HepG2 (cell line): ENCODE results near the gene IRF5. TPM values are rescaled to one million over a fixed set of nuclear protein-coding genes. Genes with fewer than 3 reads are reported as not detected.

ENCODE experiments used
- ATAC-seq: fragments of 200-7000 bp; cut with Tn5 transposase; 3 replicates; pipeline ENCODE4 v1.9.1; 2020; ENCODE audit warnings: mild to moderate bottlenecking, moderate library complexity
- BruUV-seq: library from RNA; stranded (reverse); fragments of 400-500 nt; replicated peaks from 2 replicates; lab custom pipeline; 2021; lab: Mats Ljungman, UMichigan
- CTCF ChIA-PET: fragments of 300-600 bp; formaldehyde crosslinking; extraction: SDS; loops from one replicate; lab custom pipeline; 2021; ENCODE audit warnings: low total read pairs, inconsistent platforms, low intra/inter-chr PET ratio; lab: Yijun Ruan, JAX
- POLR2A ChIA-PET: fragments of 350-600 bp; sonication (Branson Sonifier 250); formaldehyde crosslinking; loops from one replicate; lab custom pipeline; 2020; ENCODE audit warnings: antibody characterized with exemption, inconsistent platforms; lab: Yijun Ruan, JAX
- DNase-seq: peaks from one replicate; pipeline ENCODE4 v3.0.0-alpha.2; 2015; ENCODE audit warnings: low spot score
- FAIRE-seq: peaks from 3 replicates; lab custom pipeline; 2011; peaks lifted over from hg19 to GRCh38; lab: Jason Lieb, UNC
- H2AFZ ChIP-seq: one replicate; pipeline ENCODE4 v1.6.1; 2011; ENCODE audit warnings: low read length, inconsistent platforms
- H3K27ac ChIP-seq: fragments of 300-600 bp; 3 replicates; pipeline ENCODE4 v1.8.0; 2011; ENCODE audit warnings: mixed run types, mild to moderate bottlenecking, mixed read lengths, low read length, inconsistent platforms; ENCODE audit not compliant: insufficient read depth; ENCODE audit errors: extremely low read length
- H3K27me3 ChIP-seq, 2 experiments: fragments of 200-600 bp in 1 of 2; 2 replicates in 1 of 2; 3 replicates in 1 of 2; pipeline versions ENCODE4 v1.6.0 to v1.8.0; 2011; ENCODE audit warnings: low read length in 2 of 2, mild to moderate bottlenecking in 2 of 2, moderate library complexity in 2 of 2, inconsistent platforms in 1 of 2; ENCODE audit not compliant: insufficient read depth in 2 of 2, control insufficient read depth in 1 of 2
- H3K36me3 ChIP-seq, 2 experiments: fragments of 200-600 bp in 1 of 2; replicated peaks in 1 of 2; 2 replicates in 1 of 2; 3 replicates in 1 of 2; pipeline versions ENCODE4 v1.5.1 to v1.8.0; 2011; ENCODE audit warnings: low read length in 2 of 2, inconsistent platforms in 1 of 2; ENCODE audit not compliant: insufficient read depth in 2 of 2, control insufficient read depth in 1 of 2
- H3K4me1 ChIP-seq: 2 replicates; pipeline ENCODE4 v1.5.1; 2012; ENCODE audit warnings: low read length, inconsistent platforms; ENCODE audit not compliant: insufficient read depth
- H3K4me2 ChIP-seq: 2 replicates; pipeline ENCODE4 v1.6.0; 2011; ENCODE audit warnings: low read depth, low read length, inconsistent platforms
- H3K4me3 ChIP-seq, 3 experiments: fragments of 200-600 bp in 1 of 3; sonication (generic), shearing (Covaris generic) in 1 of 3; replicated peaks in 1 of 3; 2 replicates each; pipeline ENCODE4 v1.5.1; 2011 to 2016; ENCODE audit warnings: low read length in 3 of 3, inconsistent platforms in 2 of 3, low read depth in 2 of 3, mild to moderate bottlenecking in 2 of 3, control low read depth in 1 of 3, mixed read lengths in 1 of 3; ENCODE audit not compliant: insufficient read depth in 1 of 3
- H3K79me2 ChIP-seq: one replicate; pipeline ENCODE4 v1.6.1; 2011; ENCODE audit warnings: low read length, inconsistent platforms; ENCODE audit not compliant: insufficient read depth
- H3K9ac ChIP-seq: 2 replicates; pipeline ENCODE4 v1.6.0; 2011; ENCODE audit warnings: mild to moderate bottlenecking, low read depth, low read length, inconsistent platforms; ENCODE audit not compliant: insufficient read depth
- H3K9me3 ChIP-seq: 2 replicates; pipeline ENCODE4 v1.5.1; 2012; ENCODE audit warnings: mild to moderate bottlenecking, low read length
- H4K20me1 ChIP-seq: 2 replicates; pipeline ENCODE4 v1.6.0; 2011; ENCODE audit warnings: inconsistent platforms, mild to moderate bottlenecking, low read length, moderate library complexity; ENCODE audit not compliant: insufficient read depth
- ARID2 ChIP-seq: sonication (generic); formaldehyde crosslinking; IDR thresholded peaks from 2 replicates; pipeline ENCODE4 v1.8.1; 2022; ENCODE audit warnings: mild to moderate bottlenecking, missing genetic modification reagents, borderline replicate concordance
- ATF7 ChIP-seq, 2 experiments: fragments of 450-650 bp in 1 of 2; sonication (generic) in 1 of 2; formaldehyde crosslinking in 1 of 2; IDR thresholded peaks; 2 replicates each; pipeline versions ENCODE4 v1.4.0 to v1.6.1; 2016 to 2020; ENCODE audit warnings: antibody characterized with exemption in 1 of 2, mild to moderate bottlenecking in 1 of 2, missing genetic modification reagents in 1 of 2
- ATF7-NPFF ChIP-seq: sonication (generic); formaldehyde crosslinking; IDR thresholded peaks from 2 replicates; pipeline ENCODE4 v1.8.1; 2023; ENCODE audit warnings: mild to moderate bottlenecking, low read depth, missing genetic modification reagents, moderate library complexity
- FOSL1 ChIP-seq: sonication (generic); formaldehyde crosslinking; IDR thresholded peaks from 2 replicates; pipeline ENCODE4 v1.9.0; 2021; ENCODE audit warnings: missing genetic modification reagents, borderline replicate concordance
- GTF3A ChIP-seq: sonication (generic); formaldehyde crosslinking; conservative IDR thresholded peaks from 2 replicates; pipeline ENCODE4 v1.4.0; 2020; ENCODE audit warnings: mild to moderate bottlenecking, missing genetic modification reagents
- KAT8 ChIP-seq: IDR thresholded peaks from 2 replicates; pipeline ENCODE4 v1.6.1; 2016; ENCODE audit warnings: missing genetic modification reagents, missing compliant biosample characterization
- KDM5A ChIP-seq: fragments of 200-600 bp; sonication (generic); IDR thresholded peaks from 2 replicates; pipeline ENCODE4 v1.7.0; 2018; ENCODE audit warnings: antibody characterized with exemption, mild to moderate bottlenecking, low read length, borderline replicate concordance
- NR2C2 ChIP-seq: sonication (generic); formaldehyde crosslinking; IDR thresholded peaks from 2 replicates; pipeline ENCODE4 v1.4.0; 2020; ENCODE audit warnings: missing genetic modification reagents, mild to moderate bottlenecking, moderate library complexity, borderline replicate concordance
- PRMT3 ChIP-seq: sonication (generic); formaldehyde crosslinking; IDR thresholded peaks from 2 replicates; pipeline ENCODE4 v1.8.1; 2022; ENCODE audit warnings: low read depth, mild to moderate bottlenecking, moderate library complexity, missing genetic modification reagents, borderline replicate concordance
- SRF ChIP-seq: IDR thresholded peaks from 2 replicates; pipeline ENCODE4 v1.6.1; 2011; ENCODE audit warnings: mild to moderate bottlenecking, low read depth, low read length, moderate library complexity
- ZBTB26 ChIP-seq: IDR thresholded peaks from 2 replicates; pipeline ENCODE4 v1.6.1; 2016; ENCODE audit warnings: missing compliant biosample characterization, missing genetic modification reagents, borderline replicate concordance
- ZNF75D ChIP-seq: sonication (generic); formaldehyde crosslinking; IDR thresholded peaks from 2 replicates; pipeline ENCODE4 v1.8.1; 2023; ENCODE audit warnings: missing genetic modification reagents, mild to moderate bottlenecking, borderline replicate concordance
- WGBS: methylation state at CpG from one replicate; pipeline ENCODE4 v1.1.6; 2017; ENCODE audit warnings: low lambda C conversion rate; 5-methylcytosine and 5-hydroxymethylcytosine counted together
- in situ Hi-C: cut with HindIII; loops from 2 replicates; pipeline ENCODE4 v1.10.0; 2017; ENCODE audit warnings: low pct_unique_long_range_greater_than_20kb; ENCODE audit not compliant: extremely low pct_ligation_motif_present
- intact Hi-C: fragments of 100-400 bp; cut with micrococcal nuclease; formaldehyde crosslinking; loops from one replicate; pipeline ENCODE4 v1.10.0; 2022; ENCODE audit not compliant: unreplicated experiment
- polyA plus RNA-seq, 8 experiments: library from polyadenylated mRNA; depleted of rRNA in 3 of 8; stranded (reverse) in 7 of 8; unstranded in 1 of 8; fragments of >200 nt; fragmentation: Illumina TruSeq in 4 of 8; extraction: Trizol in 4 of 8; gene quantifications; 2 replicates each; pipeline versions ENCODE4 v1.2.1 to v1.2.3, GENCODE V29; 2011 to 2016; ENCODE audit warnings: low read depth in 4 of 8, missing spikeins in 1 of 8, mixed read lengths in 1 of 8; ENCODE audit not compliant: insufficient read depth in 1 of 8
- total RNA-seq, 5 experiments: library from RNA; depleted of rRNA; stranded (reverse); fragments of >200 nt; fragmentation: Illumina TruSeq; extraction: Trizol; gene quantifications; 2 replicates each; pipeline ENCODE4 v1.2.3, GENCODE V29; 2016; ENCODE audit warnings: low read depth in 1 of 5
- TF ChIP-seq, protein P1 (sequence below): IDR thresholded peaks from 2 replicates; pipeline ENCODE4 v1.6.1; 2016; ENCODE audit warnings: low read depth, missing genetic modification reagents, missing compliant biosample characterization

IRF5 gene
- total and polyA plus RNA-seq, 2 of the 13 experiments (the other 11 are each of a cell fraction or from before 2014, with no cell fraction given): 2.0 to 2.9 TPM

GRCh38 chr7:128934361-128935341 is 3.1 kb upstream of the IRF5 start (continued):
- no peak for TF ChIP-seq ZNF75D (CRISPR knock-in tag)

GRCh38 chr7:128935342-128935730 is 2.4 kb upstream of the IRF5 start:
- FAIRE-seq (no peak), ATAC-seq (no peak), DNase-seq (no peak)
- no peak overlapping the region for H2AFZ ChIP-seq
- in situ Hi-C loops (no loop called here), intact Hi-C loops (no loop called here)
- BruUV-seq: no TSS peak
- peaks cover 9 to 49% of the 10 kb centered on the region in 2 experiments for H3K27me3 ChIP-seq
- no peaks in the 10 kb centered on the region for H3K79me2 ChIP-seq
- no peaks in the 10 kb centered on the region for H4K20me1 ChIP-seq
- H3K9me3 ChIP-seq: no peaks in the 10 kb centered on the region
- peaks cover 69% of the 10 kb centered on the region for H3K4me1 ChIP-seq
- ChIA-PET POLR2A (no interaction called here), CTCF (no interaction called here)
- H3K4me3 ChIP-seq: peak overlapping the region in 1 of 3 experiments; percentile 17; a peak in 1 of 6 replicates
- H3K4me2 ChIP-seq: peak overlapping the region; percentile 18; the same call in 1 of the 2 replicates
- H3K36me3 ChIP-seq: no peaks in the 10 kb centered on the region
- no peak overlapping the region for H3K27ac ChIP-seq
- 65% methylated on average over 4 of the region's 6 CpGs for WGBS
- H3K9ac ChIP-seq: no peak overlapping the region
- TF ChIP-seq SRF (no peak), PRMT3 (CRISPR knock-in tag) (no peak), KAT8 (no peak), ATF7 (IDR thresholded peaks at IDR 0.05) (no peak), ATF7 (CRISPR knock-in tag; IDR thresholded peaks at IDR 0.05) (no peak), KDM5A (no peak), ZBTB26 (no peak), ATF7-NPFF (CRISPR knock-in tag) (no peak), ARID2 (no peak), FOSL1 (CRISPR knock-in tag) (no peak), NR2C2 (CRISPR knock-in tag) (no peak), GTF3A (CRISPR knock-in tag) (no peak)
- TF ChIP-seq, protein P1, sequence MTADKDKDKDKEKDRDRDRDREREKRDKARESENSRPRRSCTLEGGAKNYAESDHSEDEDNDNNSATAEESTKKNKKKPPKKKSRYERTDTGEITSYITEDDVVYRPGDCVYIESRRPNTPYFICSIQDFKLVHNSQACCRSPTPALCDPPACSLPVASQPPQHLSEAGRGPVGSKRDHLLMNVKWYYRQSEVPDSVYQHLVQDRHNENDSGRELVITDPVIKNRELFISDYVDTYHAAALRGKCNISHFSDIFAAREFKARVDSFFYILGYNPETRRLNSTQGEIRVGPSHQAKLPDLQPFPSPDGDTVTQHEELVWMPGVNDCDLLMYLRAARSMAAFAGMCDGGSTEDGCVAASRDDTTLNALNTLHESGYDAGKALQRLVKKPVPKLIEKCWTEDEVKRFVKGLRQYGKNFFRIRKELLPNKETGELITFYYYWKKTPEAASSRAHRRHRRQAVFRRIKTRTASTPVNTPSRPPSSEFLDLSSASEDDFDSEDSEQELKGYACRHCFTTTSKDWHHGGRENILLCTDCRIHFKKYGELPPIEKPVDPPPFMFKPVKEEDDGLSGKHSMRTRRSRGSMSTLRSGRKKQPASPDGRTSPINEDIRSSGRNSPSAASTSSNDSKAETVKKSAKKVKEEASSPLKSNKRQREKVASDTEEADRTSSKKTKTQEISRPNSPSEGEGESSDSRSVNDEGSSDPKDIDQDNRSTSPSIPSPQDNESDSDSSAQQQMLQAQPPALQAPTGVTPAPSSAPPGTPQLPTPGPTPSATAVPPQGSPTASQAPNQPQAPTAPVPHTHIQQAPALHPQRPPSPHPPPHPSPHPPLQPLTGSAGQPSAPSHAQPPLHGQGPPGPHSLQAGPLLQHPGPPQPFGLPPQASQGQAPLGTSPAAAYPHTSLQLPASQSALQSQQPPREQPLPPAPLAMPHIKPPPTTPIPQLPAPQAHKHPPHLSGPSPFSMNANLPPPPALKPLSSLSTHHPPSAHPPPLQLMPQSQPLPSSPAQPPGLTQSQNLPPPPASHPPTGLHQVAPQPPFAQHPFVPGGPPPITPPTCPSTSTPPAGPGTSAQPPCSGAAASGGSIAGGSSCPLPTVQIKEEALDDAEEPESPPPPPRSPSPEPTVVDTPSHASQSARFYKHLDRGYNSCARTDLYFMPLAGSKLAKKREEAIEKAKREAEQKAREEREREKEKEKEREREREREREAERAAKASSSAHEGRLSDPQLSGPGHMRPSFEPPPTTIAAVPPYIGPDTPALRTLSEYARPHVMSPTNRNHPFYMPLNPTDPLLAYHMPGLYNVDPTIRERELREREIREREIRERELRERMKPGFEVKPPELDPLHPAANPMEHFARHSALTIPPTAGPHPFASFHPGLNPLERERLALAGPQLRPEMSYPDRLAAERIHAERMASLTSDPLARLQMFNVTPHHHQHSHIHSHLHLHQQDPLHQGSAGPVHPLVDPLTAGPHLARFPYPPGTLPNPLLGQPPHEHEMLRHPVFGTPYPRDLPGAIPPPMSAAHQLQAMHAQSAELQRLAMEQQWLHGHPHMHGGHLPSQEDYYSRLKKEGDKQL: no peak
